Adrenal gland (tissue), 5 donors: ENCODE data around the gene SPAG16.

Source experiments
- POLR2A ChIP-seq, 2 donors: fragments of 450-650 bp; IDR thresholded peaks; one replicate each; pipeline ENCODE4 v1.6.1; 2017; ENCODE audit warnings: antibody characterized with exemption in 2 of 2, mild to moderate bottlenecking in 2 of 2, moderate library complexity in 1 of 2
- TF ChIP-seq, protein P1 (sequence below), 6 experiments: fragments of 450-650 bp in 4 of 6; fragments of 200-600 bp in 2 of 6; sonication (generic) in 1 of 6; IDR thresholded peaks; 1 replicate in 5 of 6; 2 replicates in 1 of 6; pipeline versions ENCODE4 v1.5.1 to v1.8.0; 2016 to 2021; ENCODE audit warnings: antibody characterized with exemption in 6 of 6, mild to moderate bottlenecking in 2 of 6, moderate library complexity in 1 of 6
- donor health status: DM: no; HTN: no; CAD: no.

DNA sequence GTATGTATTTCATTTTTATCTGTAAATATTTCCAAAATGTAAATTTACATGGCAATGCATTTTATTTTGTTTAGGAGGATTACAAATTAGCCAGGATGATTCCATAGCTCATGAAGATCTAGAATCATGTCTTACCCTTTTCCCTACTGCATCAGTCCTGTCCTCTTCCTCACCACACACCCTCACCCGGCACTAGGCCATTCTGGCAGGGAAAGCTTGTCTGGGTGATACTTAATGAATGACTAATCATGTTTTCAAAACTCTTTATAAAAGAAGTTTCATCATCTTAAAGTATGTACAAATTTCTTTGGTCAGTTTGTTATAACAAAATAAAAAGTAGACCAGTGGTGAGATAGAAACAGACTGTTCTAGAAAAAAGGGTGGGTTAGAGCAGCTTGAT lies 843.3 kb downstream of the SPAG16 start:
- TF ChIP-seq, protein P1, sequence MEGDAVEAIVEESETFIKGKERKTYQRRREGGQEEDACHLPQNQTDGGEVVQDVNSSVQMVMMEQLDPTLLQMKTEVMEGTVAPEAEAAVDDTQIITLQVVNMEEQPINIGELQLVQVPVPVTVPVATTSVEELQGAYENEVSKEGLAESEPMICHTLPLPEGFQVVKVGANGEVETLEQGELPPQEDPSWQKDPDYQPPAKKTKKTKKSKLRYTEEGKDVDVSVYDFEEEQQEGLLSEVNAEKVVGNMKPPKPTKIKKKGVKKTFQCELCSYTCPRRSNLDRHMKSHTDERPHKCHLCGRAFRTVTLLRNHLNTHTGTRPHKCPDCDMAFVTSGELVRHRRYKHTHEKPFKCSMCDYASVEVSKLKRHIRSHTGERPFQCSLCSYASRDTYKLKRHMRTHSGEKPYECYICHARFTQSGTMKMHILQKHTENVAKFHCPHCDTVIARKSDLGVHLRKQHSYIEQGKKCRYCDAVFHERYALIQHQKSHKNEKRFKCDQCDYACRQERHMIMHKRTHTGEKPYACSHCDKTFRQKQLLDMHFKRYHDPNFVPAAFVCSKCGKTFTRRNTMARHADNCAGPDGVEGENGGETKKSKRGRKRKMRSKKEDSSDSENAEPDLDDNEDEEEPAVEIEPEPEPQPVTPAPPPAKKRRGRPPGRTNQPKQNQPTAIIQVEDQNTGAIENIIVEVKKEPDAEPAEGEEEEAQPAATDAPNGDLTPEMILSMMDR (IDR thresholded peaks at IDR 0.05): no peak
- TF ChIP-seq POLR2A (IDR thresholded peaks at IDR 0.05): no peak
